ENCODE data around the gene TSEN34.

Gene TSEN34

DNA sequence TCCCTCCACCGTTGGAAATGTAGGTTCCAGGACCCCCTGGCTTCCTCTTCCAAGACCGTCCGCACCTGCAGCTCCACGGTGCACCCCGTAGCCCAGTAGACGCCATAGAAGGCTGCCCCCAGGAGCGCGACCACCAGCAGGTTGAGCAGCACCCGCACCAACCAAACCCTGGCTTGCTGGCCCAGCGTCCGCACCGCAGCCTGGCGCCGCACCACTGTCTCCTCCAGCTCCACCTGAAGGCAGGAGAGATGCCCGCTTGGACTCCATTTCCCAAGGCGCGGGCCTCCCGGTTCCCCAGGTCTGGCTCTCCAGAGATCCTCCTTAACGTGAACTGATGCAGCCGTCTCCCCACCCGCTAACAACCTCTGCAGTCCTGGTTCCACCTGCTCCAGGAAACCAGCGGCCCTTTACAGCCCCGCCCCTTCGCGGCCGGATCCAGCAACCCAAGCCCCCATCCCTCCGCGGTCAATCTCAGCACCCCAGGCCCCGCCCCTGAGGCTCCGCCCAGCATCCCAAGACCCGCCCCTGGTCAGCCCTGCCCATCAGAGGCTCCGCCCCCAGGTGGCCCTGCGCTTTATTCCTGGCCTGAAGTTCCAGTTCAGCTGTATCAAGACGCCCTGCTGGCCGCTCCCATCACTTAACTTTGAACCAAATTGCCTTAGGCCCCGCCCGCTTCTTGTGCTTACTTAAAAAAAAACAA, 26.6 kb upstream of the TSEN34 start:
- TF ChIP-seq, protein P1, sequence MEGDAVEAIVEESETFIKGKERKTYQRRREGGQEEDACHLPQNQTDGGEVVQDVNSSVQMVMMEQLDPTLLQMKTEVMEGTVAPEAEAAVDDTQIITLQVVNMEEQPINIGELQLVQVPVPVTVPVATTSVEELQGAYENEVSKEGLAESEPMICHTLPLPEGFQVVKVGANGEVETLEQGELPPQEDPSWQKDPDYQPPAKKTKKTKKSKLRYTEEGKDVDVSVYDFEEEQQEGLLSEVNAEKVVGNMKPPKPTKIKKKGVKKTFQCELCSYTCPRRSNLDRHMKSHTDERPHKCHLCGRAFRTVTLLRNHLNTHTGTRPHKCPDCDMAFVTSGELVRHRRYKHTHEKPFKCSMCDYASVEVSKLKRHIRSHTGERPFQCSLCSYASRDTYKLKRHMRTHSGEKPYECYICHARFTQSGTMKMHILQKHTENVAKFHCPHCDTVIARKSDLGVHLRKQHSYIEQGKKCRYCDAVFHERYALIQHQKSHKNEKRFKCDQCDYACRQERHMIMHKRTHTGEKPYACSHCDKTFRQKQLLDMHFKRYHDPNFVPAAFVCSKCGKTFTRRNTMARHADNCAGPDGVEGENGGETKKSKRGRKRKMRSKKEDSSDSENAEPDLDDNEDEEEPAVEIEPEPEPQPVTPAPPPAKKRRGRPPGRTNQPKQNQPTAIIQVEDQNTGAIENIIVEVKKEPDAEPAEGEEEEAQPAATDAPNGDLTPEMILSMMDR (IDR thresholded peaks at IDR 0.05): no peak

DNA sequence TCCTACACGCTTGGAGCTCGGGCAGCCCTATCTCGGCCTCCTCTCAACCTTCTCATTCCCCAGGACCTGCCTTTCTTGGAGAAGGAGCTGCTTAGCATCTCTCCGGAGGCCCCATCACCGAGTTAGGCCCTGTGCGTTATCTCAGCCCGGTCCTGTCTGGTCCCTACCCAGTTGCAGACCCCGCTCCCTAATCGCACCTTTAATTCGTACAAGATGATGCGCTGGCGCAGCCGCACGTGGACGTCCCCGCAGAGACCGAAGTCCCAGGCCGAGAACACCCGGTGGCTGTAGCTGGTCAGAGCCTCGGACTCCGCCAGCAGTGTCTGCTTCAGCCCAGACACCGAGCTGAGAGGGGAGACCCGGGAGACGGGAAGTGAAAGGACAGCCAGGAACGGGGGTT, 25.9 kb upstream of the TSEN34 start:
- TF ChIP-seq, protein P1 (IDR thresholded peaks at IDR 0.05): no peak

DNA sequence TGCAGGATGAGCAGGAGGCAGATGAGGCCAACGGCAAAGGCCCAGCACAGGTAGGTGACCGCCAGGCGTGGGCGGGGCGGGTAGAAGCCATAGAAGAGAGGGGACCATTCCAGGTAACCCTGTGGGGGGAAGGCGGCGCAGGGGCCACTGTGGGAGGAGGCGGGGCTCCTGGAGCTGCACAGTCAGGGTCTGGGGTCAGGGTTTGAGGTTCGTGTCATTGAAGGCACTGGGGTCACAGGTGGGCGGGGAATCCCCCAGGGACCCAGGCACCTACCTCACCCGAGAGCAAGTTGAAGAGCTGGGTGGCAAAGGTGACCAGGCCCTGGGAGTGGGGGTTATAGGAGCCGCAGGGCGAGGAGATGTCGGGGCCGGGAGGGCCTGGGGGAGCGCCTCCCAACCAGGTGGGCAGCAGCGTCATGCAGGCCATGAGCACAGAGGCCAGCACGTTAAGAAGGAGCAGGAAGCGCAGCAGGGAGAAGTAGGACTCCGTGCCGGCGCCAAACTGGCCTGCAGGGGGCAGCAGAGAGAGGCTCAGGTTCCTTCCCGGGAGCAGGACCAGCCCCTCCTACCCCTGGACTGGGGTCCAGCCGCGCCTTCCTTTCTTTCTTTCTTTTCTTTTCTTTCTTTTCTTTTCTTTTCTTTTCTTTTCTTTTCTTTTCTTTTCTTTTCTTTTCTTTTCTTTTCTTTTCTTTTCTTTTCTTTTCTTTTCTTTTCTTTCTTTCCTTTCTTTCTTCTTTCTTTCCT, 22.8 kb upstream of the TSEN34 start:
- TF ChIP-seq, protein P1 (IDR thresholded peaks at IDR 0.05): peak; percentile 91

DNA sequence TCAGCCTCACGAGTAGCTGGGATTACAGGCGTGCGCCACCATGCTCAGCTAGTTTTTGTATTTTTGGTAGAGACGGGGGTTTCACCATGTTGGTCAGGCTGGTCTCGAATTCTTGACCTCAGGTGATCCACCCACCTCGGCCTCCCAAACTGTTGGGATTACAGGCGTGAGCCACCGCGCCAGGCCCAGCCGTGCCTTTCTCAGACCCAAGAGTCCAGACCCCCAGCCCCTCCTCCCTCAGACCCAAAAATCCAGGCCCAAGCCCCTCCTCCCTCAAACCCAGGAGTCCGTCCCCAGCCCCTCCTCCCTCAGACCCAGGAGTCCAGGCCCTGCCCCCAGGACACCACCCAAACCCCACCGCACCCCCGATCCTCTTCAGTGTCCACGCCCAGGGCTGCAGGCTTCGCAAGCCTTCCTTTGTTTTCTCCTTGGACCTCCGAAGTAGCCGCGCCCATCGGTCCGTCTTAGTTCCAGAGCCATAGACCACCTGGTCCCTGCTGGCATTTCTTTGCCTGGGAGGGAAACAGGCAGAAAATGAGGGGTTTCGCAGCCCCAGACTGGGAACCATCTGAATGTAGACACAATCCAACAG, 21.9 kb upstream of the TSEN34 start:
- TF ChIP-seq, protein P1 (IDR thresholded peaks at IDR 0.05): no peak

DNA sequence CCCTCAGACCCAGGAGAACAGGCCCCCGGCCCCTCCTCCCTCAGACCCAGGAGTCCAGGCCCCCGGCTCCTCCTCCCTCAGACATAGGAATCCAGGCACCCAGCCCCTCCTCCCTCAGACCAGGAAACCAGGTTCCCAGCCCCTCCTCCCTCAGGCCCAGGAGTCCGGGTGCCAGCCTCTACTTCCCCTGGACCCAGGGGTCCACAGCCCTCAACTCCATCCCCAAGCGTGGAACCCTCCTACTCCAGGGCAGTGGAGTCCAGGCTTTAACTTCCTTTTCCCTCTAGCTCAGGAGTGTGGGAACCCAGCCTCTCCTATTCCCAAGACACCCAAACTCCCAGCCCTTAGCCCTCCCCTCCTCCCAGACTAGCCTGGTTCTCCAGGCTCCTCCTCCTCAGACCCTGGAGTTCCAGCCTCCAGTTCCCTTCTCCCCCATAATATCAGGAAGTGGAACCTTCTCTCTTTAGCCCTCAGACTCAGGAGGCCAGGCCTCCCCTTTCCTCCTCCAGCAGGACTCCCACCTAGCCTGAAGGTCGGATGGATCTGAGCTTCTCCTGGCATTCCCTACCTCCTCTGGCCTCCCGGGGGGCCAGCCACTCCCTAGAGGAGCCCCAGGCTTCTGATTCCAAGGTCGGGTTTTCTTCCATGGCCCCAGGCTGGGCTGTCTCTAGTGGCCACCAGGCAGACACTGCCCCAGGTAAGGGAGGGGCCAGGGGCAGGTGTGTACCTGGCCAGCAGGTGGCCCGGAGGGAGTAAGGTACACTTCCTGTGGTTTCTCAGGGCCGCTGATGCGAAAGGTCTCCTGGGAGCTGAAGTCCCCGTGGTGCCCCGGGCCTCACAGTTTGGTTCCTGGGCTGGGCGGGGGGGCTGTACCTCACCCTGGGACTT, 18.4 kb upstream of the TSEN34 start, which contains the start of gene TMC4:
Gene TMC4 (minus strand): TSS at position 690 of the 888 bp plus-strand sequence. CDS start 43 bp downstream, at position 647.
- TF ChIP-seq, protein P1 (IDR thresholded peaks at IDR 0.05): peak; percentile 38; the same call in 1 of the 2 replicates

DNA sequence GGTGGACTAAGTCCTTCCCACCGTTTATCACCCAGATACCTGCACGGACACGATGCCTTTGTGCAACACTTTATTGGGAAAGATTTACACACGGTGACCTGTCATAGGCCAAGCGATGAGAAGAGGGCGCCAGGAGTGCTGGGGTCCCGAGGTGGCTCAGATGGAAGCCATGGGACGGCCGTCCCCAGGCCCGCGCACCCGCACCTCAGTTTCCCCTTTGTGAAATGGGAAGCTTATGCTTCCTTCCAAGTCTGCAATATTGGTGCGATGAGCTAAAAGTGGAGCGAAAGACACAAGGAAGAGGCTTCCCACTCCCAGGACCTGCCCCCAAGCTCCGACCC, 17.8 kb upstream of the TSEN34 start:
- TF ChIP-seq, protein P1 (IDR thresholded peaks at IDR 0.05): no peak

Data from LNCAP (cell line).